Trophoblast cell (in vitro differentiated cells and primary cell): ENCODE measurements around the gene CNKSR3.

Source experiments
- DNase-seq, 2 donors: peaks; one replicate each; pipeline ENCODE4 v3.0.0-alpha.2; 2016
- H2AFZ ChIP-seq: 2 replicates; pipeline ENCODE4 v1.6.1; 2013; ENCODE audit warnings: low read length, moderate library complexity, mild to moderate bottlenecking; ENCODE audit not compliant: insufficient read depth, poor library complexity
- H2AK5ac ChIP-seq: 2 replicates; pipeline ENCODE4 v1.6.1; 2013; ENCODE audit warnings: mild to moderate bottlenecking, low read length
- H2BK120ac ChIP-seq: 2 replicates; pipeline ENCODE4 v1.6.1; 2013; ENCODE audit warnings: low read length, mild to moderate bottlenecking, moderate library complexity; ENCODE audit not compliant: insufficient read depth, poor library complexity
- H2BK12ac ChIP-seq: 2 replicates; pipeline ENCODE4 v1.6.1; 2013; ENCODE audit warnings: mild to moderate bottlenecking, low read length, moderate library complexity
- H2BK5ac ChIP-seq: 2 replicates; pipeline ENCODE4 v1.6.1; 2013; ENCODE audit warnings: low read length, low read depth, moderate library complexity, mild to moderate bottlenecking; ENCODE audit not compliant: poor library complexity
- H3K14ac ChIP-seq: 2 replicates; pipeline ENCODE4 v1.6.1; 2013; ENCODE audit warnings: mild to moderate bottlenecking, low read length
- H3K18ac ChIP-seq: 2 replicates; pipeline ENCODE4 v1.6.1; 2013; ENCODE audit warnings: mild to moderate bottlenecking, low read length
- H3K23ac ChIP-seq: 2 replicates; pipeline ENCODE4 v1.6.1; 2013; ENCODE audit warnings: low read length
- H3K27ac ChIP-seq: 2 replicates; pipeline ENCODE4 v1.5.1; 2013; ENCODE audit warnings: low read depth, mild to moderate bottlenecking, inconsistent platforms, low read length, moderate library complexity
- H3K27me3 ChIP-seq: 2 replicates; pipeline ENCODE4 v1.6.1; 2013; ENCODE audit warnings: inconsistent platforms, mild to moderate bottlenecking, low read length, moderate library complexity; ENCODE audit not compliant: insufficient read depth
- H3K36me3 ChIP-seq, 2 experiments: 1 replicate in 1 of 2; 2 replicates in 1 of 2; pipeline ENCODE4 v1.6.1; 2013; ENCODE audit warnings: low read length in 2 of 2, mild to moderate bottlenecking in 2 of 2, moderate library complexity in 1 of 2; ENCODE audit not compliant: insufficient read depth in 2 of 2, control insufficient read depth in 1 of 2
- H3K4ac ChIP-seq: 2 replicates; pipeline ENCODE4 v1.6.1; 2013; ENCODE audit warnings: low read depth, mild to moderate bottlenecking, low read length, moderate library complexity
- H3K4me1 ChIP-seq, 2 experiments: 1 replicate in 1 of 2; 2 replicates in 1 of 2; pipeline ENCODE4 v1.6.1; 2013; ENCODE audit warnings: low read length in 2 of 2, mild to moderate bottlenecking in 2 of 2, moderate library complexity in 1 of 2; ENCODE audit not compliant: insufficient read depth in 2 of 2, control insufficient read depth in 1 of 2
- H3K4me2 ChIP-seq: 2 replicates; pipeline ENCODE4 v1.6.1; 2013; ENCODE audit warnings: inconsistent platforms, mild to moderate bottlenecking, low read length, moderate library complexity
- H3K4me3 ChIP-seq: 2 replicates; pipeline ENCODE4 v1.5.1; 2013; ENCODE audit warnings: mild to moderate bottlenecking, low read depth, low read length, inconsistent platforms
- H3K79me1 ChIP-seq: one replicate; pipeline ENCODE4 v1.6.1; 2013; ENCODE audit warnings: low read length
- H3K79me2 ChIP-seq: 2 replicates; pipeline ENCODE4 v1.6.1; 2013; ENCODE audit warnings: low read length, mild to moderate bottlenecking; ENCODE audit not compliant: control insufficient read depth, insufficient read depth, poor library complexity
- H3K9ac ChIP-seq: 2 replicates; pipeline ENCODE4 v1.6.1; 2013; ENCODE audit warnings: mild to moderate bottlenecking, low read length
- H3K9me3 ChIP-seq: 2 replicates; pipeline ENCODE4 v1.6.1; 2013; ENCODE audit warnings: low read depth, mild to moderate bottlenecking, control low read depth, inconsistent platforms, low read length; ENCODE audit not compliant: insufficient read depth
- H4K12ac ChIP-seq: 2 replicates; pipeline ENCODE4 v1.6.1; 2013; ENCODE audit warnings: low read depth, mild to moderate bottlenecking, low read length, moderate library complexity
- H4K8ac ChIP-seq: 2 replicates; pipeline ENCODE4 v1.6.1; 2013; ENCODE audit warnings: low read depth, mild to moderate bottlenecking, low read length, moderate library complexity
- H4K91ac ChIP-seq: one replicate; pipeline ENCODE4 v1.6.1; 2013; ENCODE audit warnings: low read depth, mild to moderate bottlenecking, low read length, moderate library complexity
- WGBS: extraction: QIAGEN DNeasy Blood & Tissue Kit; methylation state at CpG from one replicate; pipeline ENCODE4 v1.1.7; 2013; ENCODE audit warnings: missing lambda C conversion rate; ENCODE audit not compliant: insufficient read length, insufficient coverage; ENCODE audit errors: extremely low coverage; 5-methylcytosine and 5-hydroxymethylcytosine counted together

Gene CNKSR3

GRCh38 chr6:154462425-154462824 is 48.1 kb downstream of the CNKSR3 start:
- Histone ChIP-seq H4K91ac (no peak overlapping the region), H4K12ac (no peak overlapping the region), H3K14ac (no peak overlapping the region), H3K18ac (no peak overlapping the region), H2BK120ac (no peak overlapping the region), H2BK12ac (no peak overlapping the region), H3K9ac (no peak overlapping the region), H2AK5ac (no peak overlapping the region), H3K4me1 (peaks cover 2 to 8% of the 10 kb centered on the region in 2 experiments), H3K23ac (no peak overlapping the region), H2BK5ac (no peak overlapping the region), H2AFZ (no peak overlapping the region), H3K36me3 (no peaks in the 10 kb centered on the region), H3K4me2 (no peak overlapping the region), H3K4ac (no peak overlapping the region), H4K8ac (no peak overlapping the region), H3K27me3 (no peaks in the 10 kb centered on the region), H3K79me2 (no peaks in the 10 kb centered on the region), H3K79me1 (no peaks in the 10 kb centered on the region), H3K9me3 (no peaks in the 10 kb centered on the region), H3K4me3 (no peak overlapping the region), H3K27ac (no peak overlapping the region)
- WGBS = no CpG with 5 or more reads among the region's 5 CpGs
- DNase-seq = no peak

- Histone ChIP-seq H2AFZ (no peak overlapping the region), H3K9ac (no peak overlapping the region), H4K91ac (no peak overlapping the region), H4K8ac (no peak overlapping the region), H4K12ac (no peak overlapping the region), H3K27ac (no peak overlapping the region), H3K79me1 (no peaks in the 10 kb centered on the region), H3K79me2 (no peaks in the 10 kb centered on the region), H3K27me3 (no peaks in the 10 kb centered on the region), H2BK120ac (no peak overlapping the region), H3K23ac (no peak overlapping the region), H2BK5ac (no peak overlapping the region), H3K4me3 (no peak overlapping the region), H3K9me3 (no peaks in the 10 kb centered on the region), H3K36me3 (no peaks in the 10 kb centered on the region), H3K4ac (no peak overlapping the region), H3K4me1 (peaks cover 4 to 8% of the 10 kb centered on the region in 2 experiments), H3K14ac (no peak overlapping the region), H2AK5ac (no peak overlapping the region), H2BK12ac (no peak overlapping the region), H3K18ac (no peak overlapping the region), H3K4me2 (no peak overlapping the region)
- no CpG with 5 or more reads among the region's 2 CpGs for WGBS
- DNase-seq = no peak
Measured at GRCh38 chr6:154461348-154461747, 49.1 kb downstream of the CNKSR3 start.

- Histone ChIP-seq H3K9me3 (no peaks in the 10 kb centered on the region), H3K4me2 (no peak overlapping the region), H4K8ac (no peak overlapping the region), H2BK120ac (no peak overlapping the region), H3K79me1 (no peaks in the 10 kb centered on the region), H3K23ac (no peak overlapping the region), H4K91ac (no peak overlapping the region), H2AK5ac (no peak overlapping the region), H2BK12ac (no peak overlapping the region), H2AFZ (no peak overlapping the region), H3K14ac (no peak overlapping the region), H3K27ac (no peak overlapping the region), H3K9ac (no peak overlapping the region), H3K27me3 (no peaks in the 10 kb centered on the region), H3K18ac (no peak overlapping the region), H3K4ac (no peak overlapping the region), H3K4me3 (no peak overlapping the region), H2BK5ac (no peak overlapping the region), H4K12ac (no peak overlapping the region), H3K36me3 (no peaks in the 10 kb centered on the region), H3K4me1 (peaks cover 4 to 8% of the 10 kb centered on the region in 2 experiments), H3K79me2 (no peaks in the 10 kb centered on the region)
- no peak for DNase-seq
- WGBS = no CpG with 5 or more reads among the region's 13 CpGs
Measured at GRCh38 chr6:154460306-154461071, 50.0 kb downstream of the CNKSR3 start.

GRCh38 chr6:154459513-154459912 is 51.0 kb downstream of the CNKSR3 start:
- no peak for DNase-seq
- Histone ChIP-seq H3K79me2 (no peaks in the 10 kb centered on the region), H2AFZ (no peak overlapping the region), H3K36me3 (no peaks in the 10 kb centered on the region), H3K79me1 (no peaks in the 10 kb centered on the region), H3K18ac (no peak overlapping the region), H4K8ac (no peak overlapping the region), H2BK5ac (no peak overlapping the region), H3K27me3 (no peaks in the 10 kb centered on the region), H3K9ac (no peak overlapping the region), H4K91ac (no peak overlapping the region), H3K23ac (no peak overlapping the region), H3K4me3 (no peak overlapping the region), H2BK120ac (no peak overlapping the region), H2AK5ac (no peak overlapping the region), H3K4me1 (peaks cover 4 to 8% of the 10 kb centered on the region in 2 experiments), H3K9me3 (no peaks in the 10 kb centered on the region), H3K4me2 (no peak overlapping the region), H3K4ac (no peak overlapping the region), H3K27ac (no peak overlapping the region), H3K14ac (no peak overlapping the region), H2BK12ac (no peak overlapping the region), H4K12ac (no peak overlapping the region)
- WGBS = no CpG with 5 or more reads among the region's 6 CpGs
